ENCODE results near the gene LZTR1. TPM values are rescaled to one million over a fixed set of nuclear protein-coding genes. Genes with fewer than 3 reads are reported as not detected.

Gene LZTR1
- total and polyA plus RNA-seq, 5 donors = 20.4 to 33.2 (median 30.2) TPM

DNA sequence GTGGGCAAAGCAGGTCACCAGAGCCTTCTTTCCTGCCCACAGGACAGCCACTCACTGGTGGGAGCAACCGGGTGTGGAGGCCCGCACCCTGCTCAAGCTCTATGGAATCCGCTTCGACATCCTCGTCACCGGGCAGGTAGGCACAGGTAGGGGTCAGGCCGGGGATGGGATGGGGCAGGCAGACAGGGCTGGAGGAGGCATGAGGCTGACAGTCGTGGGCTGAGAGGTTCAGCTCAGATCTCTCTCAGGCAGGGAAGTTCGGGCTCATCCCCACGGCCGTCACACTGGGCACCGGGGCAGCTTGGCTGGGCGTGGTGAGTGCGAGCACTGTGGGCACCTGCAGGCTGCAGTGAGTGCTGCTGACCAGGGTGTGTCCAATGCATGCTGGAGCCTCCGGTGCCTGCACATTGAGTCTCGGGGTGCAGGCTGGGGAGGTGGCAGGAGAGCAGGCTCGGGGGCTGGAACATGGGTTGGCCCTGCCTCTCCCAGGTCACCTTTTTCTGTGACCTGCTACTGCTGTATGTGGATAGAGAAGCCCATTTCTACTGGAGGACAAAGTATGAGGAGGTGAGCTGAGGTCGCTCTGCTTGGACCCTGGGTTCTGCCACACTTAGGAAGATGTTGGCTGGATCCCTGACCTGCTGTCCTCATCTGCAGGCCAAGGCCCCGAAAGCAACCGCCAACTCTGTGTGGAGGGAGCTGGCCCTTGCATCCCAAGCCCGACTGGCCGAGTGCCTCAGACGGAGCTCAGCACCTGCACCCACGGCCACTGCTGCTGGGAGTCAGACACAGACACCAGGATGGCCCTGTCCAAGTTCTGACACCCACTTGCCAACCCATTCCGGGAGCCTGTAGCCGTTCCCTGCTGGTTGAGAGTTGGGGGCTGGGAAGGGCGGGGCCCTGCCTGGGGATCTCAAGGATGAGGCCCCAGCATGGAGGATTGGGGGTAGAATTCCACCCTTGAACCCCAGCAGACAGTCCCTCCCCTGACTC, 44.0 kb downstream of the LZTR1 start:
- Histone ChIP-seq H3K9me3 (ENCODE audit: control insufficient read depth, low read length) (no peaks in the 10 kb centered on the region), H3K27ac (ENCODE audit: low read length) (no peak overlapping the region), H3K4me1 (ENCODE audit: control insufficient read depth, insufficient read depth, low read length) (no peaks in the 10 kb centered on the region), H3K27me3 (ENCODE audit: control insufficient read depth, insufficient read depth) (no peaks in the 10 kb centered on the region), H3K4me3 (ENCODE audit: low read length) (no peak overlapping the region)
- DNase-seq (peak in 1 of 3 donors; percentile 44), ATAC-seq (no peak)
- 85% methylated on average over 27 of the region's 27 CpGs for WGBS
- intact Hi-C loops (cut with DNase I) = no loop called here

DNA sequence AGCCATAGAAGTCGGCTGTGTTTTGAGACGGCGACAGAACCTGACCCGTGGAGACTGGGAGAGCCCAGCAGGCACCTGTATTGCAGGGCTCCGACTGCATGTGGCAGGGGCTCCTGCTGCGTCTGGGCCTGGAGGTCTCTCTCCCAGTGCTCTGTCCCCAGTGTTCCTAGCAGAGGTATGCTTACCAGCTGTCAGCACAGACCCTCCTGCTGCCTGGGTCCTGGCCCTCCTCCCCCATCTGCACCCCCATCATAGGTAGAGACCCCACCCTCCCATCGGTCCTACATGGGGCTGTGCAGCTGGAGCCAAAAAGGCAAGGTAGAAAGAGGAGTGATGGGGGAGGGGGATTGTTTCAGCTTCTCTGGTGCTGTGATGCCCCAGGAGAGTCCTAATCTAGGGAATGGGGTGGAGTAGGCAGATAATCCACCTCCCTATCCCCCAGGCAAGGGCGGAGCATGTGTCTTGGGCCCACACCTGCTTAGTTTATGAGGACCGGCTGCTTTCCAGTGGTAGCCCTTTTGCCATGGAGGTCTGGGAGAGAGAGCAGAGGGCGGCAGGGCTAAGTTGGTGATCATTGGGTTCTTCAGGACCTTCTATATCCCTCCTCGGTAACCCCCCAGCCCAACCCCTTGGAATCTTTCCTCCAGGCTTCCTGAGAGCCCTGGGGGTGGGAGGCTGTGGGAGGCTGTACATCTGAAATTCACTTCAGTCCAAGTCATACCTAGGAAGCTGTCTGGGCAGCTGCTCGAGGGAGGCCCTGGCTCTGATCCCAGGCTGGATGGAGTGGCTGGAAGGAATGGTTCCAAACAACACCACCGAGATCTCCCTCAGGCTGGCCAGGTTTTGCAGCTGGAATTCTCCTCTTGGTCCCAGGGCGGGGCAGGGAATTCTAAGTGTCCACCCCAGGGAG, 44.9 kb downstream of the LZTR1 start:
- H3K4me1 ChIP-seq (ENCODE audit: control insufficient read depth, insufficient read depth, low read length) = no peaks in the 10 kb centered on the region
- H3K27ac ChIP-seq (ENCODE audit: low read length) = no peak overlapping the region
- DNase-seq (peak in 2 of 3 donors; percentile 72 to 85), ATAC-seq (no peak)
- no peak overlapping the region for H3K4me3 ChIP-seq (ENCODE audit: low read length)
- no peaks in the 10 kb centered on the region for H3K9me3 ChIP-seq (ENCODE audit: control insufficient read depth, low read length)
- H3K27me3 ChIP-seq (ENCODE audit: control insufficient read depth, insufficient read depth) = no peaks in the 10 kb centered on the region
- WGBS = 66% methylated on average over 14 of the region's 14 CpGs
- intact Hi-C loops (cut with DNase I) = no loop called here

DNA sequence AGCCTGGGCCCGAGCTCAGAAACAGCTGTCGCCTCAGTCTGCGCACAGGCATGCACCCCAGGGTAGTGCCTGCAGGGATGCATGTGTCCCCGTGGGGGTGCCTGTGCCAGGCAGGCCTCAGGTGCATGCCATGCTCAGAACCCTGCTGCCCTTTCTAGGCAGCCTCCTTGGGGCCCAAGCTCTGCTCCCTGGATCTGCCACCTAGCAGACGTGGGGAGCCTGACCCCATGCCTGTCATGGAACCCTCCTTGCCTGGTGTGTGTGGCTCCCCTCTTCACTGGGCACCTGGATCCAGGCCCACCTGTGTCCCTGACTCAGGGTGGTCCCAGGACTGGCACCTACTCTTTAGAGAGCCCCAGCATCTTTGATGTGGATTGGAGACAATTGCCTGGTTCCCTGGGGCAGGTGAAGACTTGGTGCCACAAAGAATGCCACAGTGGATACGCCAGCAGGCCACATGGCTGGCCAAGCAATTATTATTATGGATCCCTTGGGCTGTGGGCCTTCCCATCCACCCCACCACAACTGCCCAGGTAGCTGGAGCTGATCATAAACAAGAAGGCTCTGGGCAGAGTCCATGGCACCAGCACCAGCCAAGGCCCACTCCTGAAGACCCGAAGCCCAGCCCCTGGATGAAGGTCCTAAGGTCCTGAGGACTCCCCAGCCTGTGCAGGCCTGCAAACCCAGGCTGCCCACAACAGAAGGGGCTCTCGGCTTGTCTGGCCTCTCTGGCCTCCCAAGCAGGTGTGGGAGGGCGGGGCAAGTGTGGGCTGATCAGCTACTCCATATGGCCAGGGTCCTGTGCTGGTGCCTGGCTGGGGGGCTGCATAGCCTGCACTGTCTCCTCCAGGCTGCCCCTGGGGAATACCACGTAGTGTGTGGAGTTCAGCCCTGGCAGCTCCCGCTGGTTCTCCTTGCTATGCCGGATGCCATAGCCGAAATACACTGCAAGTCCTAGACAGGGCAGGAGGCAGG, 46.5 kb downstream of the LZTR1 start:
- no peak overlapping the region for H3K27ac ChIP-seq (ENCODE audit: low read length)
- H3K4me1 ChIP-seq (ENCODE audit: control insufficient read depth, insufficient read depth, low read length) = no peaks in the 10 kb centered on the region
- no peak for ATAC-seq
- DNase-seq = peak in 2 of 3 donors; percentile 31 to 39
- H3K4me3 ChIP-seq (ENCODE audit: low read length) = no peak overlapping the region
- intact Hi-C loops (cut with DNase I) = loop anchor here in 1 of 4 donors (1.0 kb wide), 1 partner anchor 8 kb away; no protein-coding TSS in a partner anchor
- no peaks in the 10 kb centered on the region for H3K9me3 ChIP-seq (ENCODE audit: control insufficient read depth, low read length)
- H3K27me3 ChIP-seq (ENCODE audit: control insufficient read depth, insufficient read depth) = no peaks in the 10 kb centered on the region
- 86% methylated on average over 13 of the region's 13 CpGs for WGBS

GRCh38 chr22:21029486-21030025, 47.5 kb downstream of the LZTR1 start:
- intact Hi-C loops (cut with DNase I) = loop anchor here in 1 of 4 donors (1.0 kb wide), 1 partner anchor 9 kb away; no protein-coding TSS in a partner anchor
- 73% methylated on average over 12 of the region's 12 CpGs for WGBS
- DNase-seq (peak in 2 of 3 donors; percentile 19 to 23), ATAC-seq (no peak)
- no peak overlapping the region for H3K4me3 ChIP-seq (ENCODE audit: low read length)
- H3K4me1 ChIP-seq (ENCODE audit: control insufficient read depth, insufficient read depth, low read length) = no peaks in the 10 kb centered on the region
- H3K27ac ChIP-seq (ENCODE audit: low read length) = no peak overlapping the region
- H3K9me3 ChIP-seq (ENCODE audit: control insufficient read depth, low read length) = no peaks in the 10 kb centered on the region
- H3K27me3 ChIP-seq (ENCODE audit: control insufficient read depth, insufficient read depth) = no peaks in the 10 kb centered on the region

DNA sequence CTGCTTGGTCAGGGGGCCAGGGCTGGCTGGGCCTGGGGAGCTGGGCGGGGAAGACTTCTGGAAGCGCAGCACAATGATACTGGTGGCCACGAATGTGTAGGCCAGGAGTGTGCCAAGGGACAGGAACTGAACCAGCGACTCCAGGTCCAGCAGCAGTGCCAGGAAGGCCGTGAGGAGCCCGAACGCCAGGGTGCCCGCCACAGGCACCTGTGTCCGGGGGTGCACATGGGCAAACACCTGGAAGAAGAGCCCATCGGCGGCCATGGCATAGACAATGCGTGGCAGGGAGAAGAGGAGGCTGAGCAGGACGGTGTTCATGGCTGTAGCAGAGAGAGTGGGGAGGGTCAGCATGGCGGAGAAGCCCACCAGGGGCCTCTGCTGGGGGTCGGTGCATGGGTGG, 47.9 kb downstream of the LZTR1 start:
- 89% methylated on average over 15 of the region's 15 CpGs for WGBS
- ATAC-seq (no peak), DNase-seq (peak in 2 of 3 donors; percentile 17 to 51)
- Histone ChIP-seq H3K4me3 (ENCODE audit: low read length) (no peak overlapping the region), H3K27me3 (ENCODE audit: control insufficient read depth, insufficient read depth) (no peaks in the 10 kb centered on the region), H3K27ac (ENCODE audit: low read length) (no peak overlapping the region), H3K9me3 (ENCODE audit: control insufficient read depth, low read length) (no peaks in the 10 kb centered on the region), H3K4me1 (ENCODE audit: control insufficient read depth, insufficient read depth, low read length) (no peaks in the 10 kb centered on the region)
- intact Hi-C loops (cut with DNase I) = no loop called here

DNA sequence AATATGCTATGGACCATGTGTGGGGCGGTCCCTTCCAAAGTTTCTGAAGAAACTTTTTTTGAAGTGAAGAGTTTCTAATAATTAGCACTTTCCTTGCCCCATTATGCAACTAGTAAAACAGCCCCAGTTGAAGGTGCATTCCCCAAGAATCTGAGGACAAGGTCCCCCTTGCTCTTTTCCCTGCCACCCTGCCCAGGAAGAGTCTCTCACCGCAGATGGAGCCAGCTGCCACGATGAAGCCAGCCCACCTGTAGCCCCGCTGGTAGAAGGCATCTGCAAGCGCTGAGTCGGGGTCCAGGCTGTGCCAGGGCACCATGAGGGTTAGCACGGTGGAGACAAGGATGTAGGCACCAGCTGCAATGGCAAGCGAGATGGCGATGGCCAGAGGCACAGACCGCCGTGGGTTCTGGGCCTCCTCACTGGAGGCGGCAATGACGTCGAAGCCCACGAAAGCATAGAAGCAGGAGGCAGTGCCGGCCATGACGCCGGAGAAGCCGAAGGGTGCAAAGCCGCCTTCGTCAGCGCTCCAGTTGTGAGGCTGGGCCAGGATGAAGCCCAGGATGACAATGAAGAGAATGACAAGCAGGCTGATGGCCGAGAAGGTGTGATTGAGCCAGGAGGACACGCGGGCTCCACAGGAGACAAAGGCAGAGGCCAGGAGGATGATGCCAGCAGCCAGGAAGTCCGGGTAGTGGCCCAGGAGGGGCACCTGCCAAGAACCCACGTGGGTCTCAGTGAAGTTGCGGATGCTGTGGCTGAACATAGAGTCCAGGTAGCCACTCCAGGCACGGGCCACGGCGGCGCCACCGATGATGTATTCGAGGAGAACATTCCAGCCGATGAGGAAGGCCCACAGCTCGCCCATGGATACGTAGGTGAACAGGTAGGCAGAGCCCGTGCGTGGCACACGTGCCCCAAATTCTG, 48.8 kb downstream of the LZTR1 start:
- DNase-seq (peak in 2 of 3 donors; percentile 54 to 60), ATAC-seq (no peak)
- Histone ChIP-seq H3K27ac (ENCODE audit: low read length) (no peak overlapping the region), H3K9me3 (ENCODE audit: control insufficient read depth, low read length) (no peaks in the 10 kb centered on the region), H3K4me3 (ENCODE audit: low read length) (no peak overlapping the region), H3K4me1 (ENCODE audit: control insufficient read depth, insufficient read depth, low read length) (no peaks in the 10 kb centered on the region), H3K27me3 (ENCODE audit: control insufficient read depth, insufficient read depth) (no peaks in the 10 kb centered on the region)
- 92% methylated on average over 40 of the region's 40 CpGs for WGBS
- intact Hi-C loops (cut with DNase I) = no loop called here

DNA sequence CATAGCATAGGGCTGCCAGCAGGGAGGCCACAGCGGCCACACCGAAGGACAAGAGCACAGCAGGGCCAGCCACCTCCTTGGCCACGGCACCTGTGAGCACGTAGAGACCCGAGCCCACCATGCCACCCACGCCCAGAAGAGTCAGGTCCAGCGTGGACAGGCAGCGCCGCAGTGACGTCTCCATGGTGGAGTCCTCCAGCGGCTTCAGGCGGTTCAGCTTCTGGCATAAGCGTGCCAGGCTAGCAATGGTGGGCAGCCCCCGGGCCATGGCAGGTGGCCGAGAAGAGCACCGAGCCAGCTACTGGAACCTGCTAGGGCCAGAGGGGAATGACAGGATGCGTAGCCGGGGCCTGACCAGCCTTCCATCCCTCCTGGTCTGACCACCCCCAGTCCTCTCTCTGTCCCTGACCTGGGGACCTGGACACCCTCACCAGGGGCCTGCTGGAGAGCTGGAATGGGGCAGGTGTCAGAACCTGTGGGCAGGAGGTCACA, 49.5 kb downstream of the LZTR1 start:
- no peak overlapping the region for H3K27ac ChIP-seq (ENCODE audit: low read length)
- H3K9me3 ChIP-seq (ENCODE audit: control insufficient read depth, low read length) = no peaks in the 10 kb centered on the region
- no peaks in the 10 kb centered on the region for H3K4me1 ChIP-seq (ENCODE audit: control insufficient read depth, insufficient read depth, low read length)
- no peaks in the 10 kb centered on the region for H3K27me3 ChIP-seq (ENCODE audit: control insufficient read depth, insufficient read depth)
- no peak for ATAC-seq
- no peak overlapping the region for H3K4me3 ChIP-seq (ENCODE audit: low read length)
- peak in 2 of 3 donors; percentile 44 to 49 for DNase-seq
- 86% methylated on average over 18 of the region's 18 CpGs for WGBS
- intact Hi-C loops (cut with DNase I) = no loop called here

- WGBS = 6% methylated on average over 59 of the region's 59 CpGs
- Histone ChIP-seq H3K9me3 (ENCODE audit: control insufficient read depth, low read length) (no peaks in the 10 kb centered on the region), H3K27ac (ENCODE audit: low read length) (no peak within 1 kb of the TSS), H3K27me3 (ENCODE audit: control insufficient read depth, insufficient read depth) (no peaks in the 10 kb centered on the region), H3K4me1 (ENCODE audit: control insufficient read depth, insufficient read depth, low read length) (no peaks in the 10 kb centered on the region), H3K4me3 (ENCODE audit: low read length) (peak within 1 kb of the TSS; percentile 24)
- intact Hi-C loops (cut with DNase I) = no loop called here
- peak; percentile 62 to 68 for ATAC-seq
- peak in 2 of 3 donors; percentile 61 to 76 for DNase-seq
These were observed 50.2 kb downstream of the LZTR1 start, which contains the start of gene SLC7A4 for GRCh38 chr22:21032037-21032867. TSS of gene SLC7A4 (minus strand) at chr22:21032561. CDS start at chr22:21031812, 749 bp downstream.
